ENCODE measurements around the gene HNRNPH1.

DNA sequence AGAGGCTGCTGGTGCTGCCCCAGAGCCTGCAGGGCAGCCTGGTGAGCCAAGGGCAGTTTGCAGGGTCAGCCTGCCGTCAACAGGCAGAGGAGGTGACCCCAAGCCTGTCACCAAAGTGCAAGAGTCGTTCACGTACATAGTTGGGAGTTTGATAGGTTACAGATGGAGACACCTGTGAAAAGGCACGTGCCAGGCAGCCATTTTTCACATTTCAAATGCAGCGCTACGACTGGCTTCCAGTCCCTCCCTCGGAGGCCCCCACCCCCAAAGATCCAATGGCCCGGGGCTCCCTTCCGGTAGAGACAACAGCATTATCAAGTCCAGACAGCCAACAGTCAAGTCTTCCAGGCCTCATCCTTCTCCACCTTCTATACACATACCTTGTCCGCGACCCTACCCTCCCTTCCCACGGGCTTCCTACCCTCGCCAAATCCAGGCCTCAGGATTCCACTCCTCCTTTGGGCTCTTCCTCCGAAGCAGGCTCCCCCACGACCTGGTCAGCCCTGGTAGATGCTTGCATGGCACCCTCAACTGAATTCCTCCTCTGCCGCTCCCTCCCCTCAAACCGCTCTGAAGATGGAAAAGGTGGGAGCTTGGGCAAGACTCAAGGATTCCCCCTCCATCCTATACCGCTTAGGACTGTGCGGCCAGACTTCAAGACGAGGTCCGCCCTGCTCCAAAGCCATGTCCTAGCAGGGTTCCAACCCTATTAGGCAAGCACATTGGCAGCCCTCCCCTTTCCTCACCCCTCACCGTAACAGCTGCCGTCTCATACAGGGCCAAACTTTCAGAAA lies 13.2 kb downstream of the HNRNPH1 start:
- TF ChIP-seq, protein P1, sequence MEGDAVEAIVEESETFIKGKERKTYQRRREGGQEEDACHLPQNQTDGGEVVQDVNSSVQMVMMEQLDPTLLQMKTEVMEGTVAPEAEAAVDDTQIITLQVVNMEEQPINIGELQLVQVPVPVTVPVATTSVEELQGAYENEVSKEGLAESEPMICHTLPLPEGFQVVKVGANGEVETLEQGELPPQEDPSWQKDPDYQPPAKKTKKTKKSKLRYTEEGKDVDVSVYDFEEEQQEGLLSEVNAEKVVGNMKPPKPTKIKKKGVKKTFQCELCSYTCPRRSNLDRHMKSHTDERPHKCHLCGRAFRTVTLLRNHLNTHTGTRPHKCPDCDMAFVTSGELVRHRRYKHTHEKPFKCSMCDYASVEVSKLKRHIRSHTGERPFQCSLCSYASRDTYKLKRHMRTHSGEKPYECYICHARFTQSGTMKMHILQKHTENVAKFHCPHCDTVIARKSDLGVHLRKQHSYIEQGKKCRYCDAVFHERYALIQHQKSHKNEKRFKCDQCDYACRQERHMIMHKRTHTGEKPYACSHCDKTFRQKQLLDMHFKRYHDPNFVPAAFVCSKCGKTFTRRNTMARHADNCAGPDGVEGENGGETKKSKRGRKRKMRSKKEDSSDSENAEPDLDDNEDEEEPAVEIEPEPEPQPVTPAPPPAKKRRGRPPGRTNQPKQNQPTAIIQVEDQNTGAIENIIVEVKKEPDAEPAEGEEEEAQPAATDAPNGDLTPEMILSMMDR (IDR thresholded peaks at IDR 0.05), result no peak
- TF ChIP-seq CREB1 (CRISPR knock-in tag; IDR thresholded peaks at IDR 0.05), result no peak
- TF ChIP-seq ATF1 (CRISPR knock-in tag; IDR thresholded peaks at IDR 0.05), result no peak
- TF ChIP-seq, protein P2, sequence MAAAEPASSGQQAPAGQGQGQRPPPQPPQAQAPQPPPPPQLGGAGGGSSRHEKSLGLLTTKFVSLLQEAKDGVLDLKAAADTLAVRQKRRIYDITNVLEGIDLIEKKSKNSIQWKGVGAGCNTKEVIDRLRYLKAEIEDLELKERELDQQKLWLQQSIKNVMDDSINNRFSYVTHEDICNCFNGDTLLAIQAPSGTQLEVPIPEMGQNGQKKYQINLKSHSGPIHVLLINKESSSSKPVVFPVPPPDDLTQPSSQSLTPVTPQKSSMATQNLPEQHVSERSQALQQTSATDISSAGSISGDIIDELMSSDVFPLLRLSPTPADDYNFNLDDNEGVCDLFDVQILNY (CRISPR knock-in tag; IDR thresholded peaks at IDR 0.05), result no peak
- TF ChIP-seq, protein P3, sequence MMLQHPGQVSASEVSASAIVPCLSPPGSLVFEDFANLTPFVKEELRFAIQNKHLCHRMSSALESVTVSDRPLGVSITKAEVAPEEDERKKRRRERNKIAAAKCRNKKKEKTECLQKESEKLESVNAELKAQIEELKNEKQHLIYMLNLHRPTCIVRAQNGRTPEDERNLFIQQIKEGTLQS (CRISPR knock-in tag; conservative IDR thresholded peaks at IDR 0.05), result no peak
- no peak for TF ChIP-seq CBFB (CRISPR knock-in tag; IDR thresholded peaks at IDR 0.05; ENCODE audit: low read depth)
